NCI-H128 (cell line): ENCODE results near the gene ZNF888.
"Not testable (repeated sequence)": the region's sequence is repeated elsewhere in the genome, so short reads cannot be mapped to it uniquely, and the experiment has no call there.

Source experiments
- DNase-seq: peaks from one replicate; lab custom pipeline; 2025; ENCODE audit not compliant: unreplicated experiment; lab: John Stamatoyannopoulos, UW

Gene ZNF888

GRCh38 chr19:52922841-52923777 is at the start of gene ZNF888:
ZNF888 (minus strand) TSS chr19:52923428; CDS start chr19:52917873, 5,555 bp downstream.
- DNase-seq = peak; percentile 40

DNA sequence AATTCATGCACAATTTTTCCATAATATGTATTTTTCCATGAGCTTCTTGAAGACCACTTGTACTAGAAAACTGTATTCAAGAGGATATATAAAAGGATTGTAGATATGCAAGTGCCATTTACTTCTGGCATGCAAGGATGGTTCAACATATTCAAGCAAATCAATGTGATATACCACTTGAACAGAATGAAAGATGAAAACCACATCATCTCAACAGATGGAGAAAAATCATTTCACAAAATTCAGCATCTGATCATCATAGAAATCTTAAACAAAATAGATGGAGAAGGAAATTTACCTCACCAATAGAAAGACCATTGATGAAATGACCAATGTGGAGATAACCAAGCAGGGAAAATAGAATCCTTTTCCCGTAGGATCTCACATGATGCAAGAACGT is 44.5 kb upstream of the ZNF888 start:
- no peak for DNase-seq

DNA sequence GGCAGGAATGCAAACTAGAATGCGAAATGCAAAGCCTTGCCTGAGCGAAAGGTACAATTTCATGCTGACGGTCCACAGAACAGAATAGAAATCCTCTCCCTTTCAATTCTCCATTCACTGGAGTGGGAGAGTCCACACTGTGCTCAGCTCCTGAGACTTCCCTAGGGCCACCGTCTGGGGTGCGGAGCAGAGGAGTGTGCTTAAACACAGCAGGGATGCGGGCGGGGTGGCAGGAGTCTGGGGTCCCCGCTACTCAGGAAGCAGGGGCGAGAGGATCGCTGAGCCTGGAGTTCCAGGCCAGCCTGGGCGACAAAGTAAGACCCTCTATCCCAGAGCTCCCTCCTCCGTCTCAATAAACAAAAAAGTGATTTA is 40.0 kb upstream of the ZNF888 start:
- DNase-seq = no peak

DNA sequence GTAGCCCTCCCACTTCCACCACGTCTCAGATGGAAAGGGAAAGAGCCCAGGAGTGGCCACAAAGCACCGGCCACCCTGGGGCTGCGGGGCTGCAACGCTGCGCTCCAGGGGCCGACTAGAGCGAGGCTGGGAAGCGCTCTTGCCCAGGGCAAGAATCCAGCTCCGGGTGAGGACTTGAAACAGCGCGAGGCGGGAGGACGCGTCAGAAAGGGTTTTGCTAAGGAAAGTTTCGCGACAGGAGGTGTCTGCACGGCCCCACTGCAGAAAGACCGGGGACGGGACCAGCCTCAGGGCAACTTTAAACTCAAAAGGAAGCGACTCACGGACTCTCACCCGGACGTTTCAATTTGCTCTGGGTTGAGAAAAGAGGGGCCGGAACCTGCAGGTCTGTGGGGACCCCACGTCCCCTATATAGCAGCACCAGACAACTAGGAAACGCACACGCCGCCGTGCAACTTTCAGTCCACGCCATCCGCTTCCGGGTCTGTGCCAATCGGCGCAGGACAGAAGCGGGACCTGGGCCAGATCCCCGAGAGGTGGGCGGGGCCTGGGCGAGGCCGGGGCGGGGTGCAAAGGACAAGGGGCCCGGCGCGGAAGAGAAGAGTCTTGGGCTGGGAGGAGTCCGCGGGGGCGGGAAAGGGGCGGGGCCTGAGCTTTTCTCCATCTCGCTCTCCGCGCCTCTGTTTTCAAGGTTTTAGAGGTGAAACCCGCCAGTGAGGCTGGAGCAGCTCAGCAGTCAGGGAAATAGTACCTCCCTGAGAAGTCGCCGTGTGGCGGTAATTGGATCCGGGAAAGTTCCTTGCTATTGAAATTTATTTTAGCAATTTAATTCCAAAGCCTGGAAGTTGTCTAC is 39.4 kb upstream of the ZNF888 start, which contains the start of gene ZNF816:
TSS of gene ZNF816 (minus strand) at position 488 of the 853 bp plus-strand sequence. CDS start 6,792 bp downstream, outside the sequence.
- peak; percentile 87 for DNase-seq

GRCh38 chr19:52961981-52962380 is 38.8 kb upstream of the ZNF888 start:
- DNase-seq = no peak

DNA sequence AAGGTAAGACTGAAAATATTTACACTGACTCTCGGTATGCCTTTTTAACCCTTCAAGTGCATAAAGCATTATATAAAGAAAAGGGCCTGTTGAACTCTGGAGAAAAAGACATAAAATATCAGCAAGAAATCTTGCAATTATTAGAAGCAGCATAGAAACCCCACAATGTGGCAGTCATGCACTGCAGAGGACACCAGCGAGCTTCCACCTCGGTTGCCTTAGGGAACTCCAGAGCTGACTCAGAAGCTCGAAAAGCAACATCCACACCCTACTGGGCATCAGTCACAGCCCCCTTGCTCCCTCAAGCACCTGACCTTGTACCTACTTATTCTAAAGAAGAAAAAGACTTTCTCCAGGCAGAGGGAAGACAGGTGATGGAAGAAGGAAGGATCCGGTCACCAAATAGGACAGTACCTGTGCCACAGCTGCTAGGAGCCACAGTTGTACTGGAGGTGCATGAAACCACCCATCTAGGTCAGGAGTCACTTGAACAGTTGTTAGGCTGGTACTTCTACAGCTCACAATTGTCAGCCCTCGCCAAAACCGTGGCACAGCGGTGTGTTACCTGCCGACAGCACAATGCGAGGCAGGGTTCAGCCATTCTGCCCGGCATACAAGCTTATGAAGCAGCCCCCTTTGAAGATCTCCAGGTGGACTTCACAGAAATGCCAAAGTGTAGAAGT is 36.5 kb upstream of the ZNF888 start:
- DNase-seq = no peak

DNA sequence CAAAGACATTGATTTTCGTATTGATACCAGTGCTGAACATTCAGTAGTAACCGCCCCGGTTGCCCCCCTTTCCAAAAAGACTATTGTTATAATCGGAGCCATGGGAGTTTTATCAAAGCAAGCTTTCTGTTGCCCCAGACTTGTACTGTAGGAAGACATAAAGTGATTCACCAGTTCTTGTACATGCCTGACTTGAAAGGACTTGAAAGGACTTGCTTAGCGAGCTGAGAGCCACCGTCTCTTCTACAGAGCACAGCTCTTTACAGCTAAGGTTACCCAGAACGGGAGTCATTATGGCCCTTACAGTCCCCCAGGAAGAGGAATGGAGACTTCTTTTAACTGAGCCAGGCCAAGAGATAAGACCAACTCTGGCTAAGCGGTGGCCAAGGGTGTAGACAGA is 34.4 kb upstream of the ZNF888 start:
- DNase-seq = no peak

- no peak for DNase-seq
These were observed 33.7 kb upstream of the ZNF888 start for GRCh38 chr19:52956917-52957316.

GRCh38 chr19:52949422-52949821 is 26.2 kb upstream of the ZNF888 start:
- no peak for DNase-seq

DNA sequence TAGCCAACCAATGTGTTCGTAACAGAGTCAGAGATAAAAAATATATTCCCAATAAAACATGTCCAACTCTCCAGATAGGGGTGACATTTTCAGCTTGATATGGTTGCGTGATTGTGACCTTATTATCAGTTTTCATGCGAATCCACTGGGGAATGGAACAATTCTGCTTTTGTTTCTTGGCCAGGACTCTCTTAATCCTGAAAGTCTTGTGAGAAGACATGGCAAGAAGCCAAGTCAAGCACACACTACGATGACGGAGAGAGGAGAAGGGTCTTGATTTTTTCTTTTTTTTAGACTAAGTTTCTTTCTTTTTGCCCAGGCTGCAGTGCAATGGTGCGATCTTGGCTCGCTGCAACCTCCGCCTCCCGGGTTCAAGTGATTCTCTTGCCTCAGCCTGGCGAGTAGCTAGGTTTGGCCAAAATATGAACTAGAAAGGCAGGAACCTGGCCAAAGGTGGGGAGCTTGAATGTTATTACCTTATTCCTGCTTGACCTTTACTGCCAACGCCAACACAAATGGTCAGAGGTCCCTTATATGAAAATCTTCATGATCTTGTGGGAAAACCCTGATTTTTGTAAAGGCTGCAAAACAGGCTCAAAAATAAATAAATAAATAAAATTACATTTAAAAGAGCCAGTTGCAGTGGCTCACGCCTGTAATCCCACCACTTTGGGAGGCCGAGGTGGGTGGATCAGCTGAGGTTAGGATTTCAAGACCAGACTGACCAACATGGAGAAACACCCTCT is 25.0 kb upstream of the ZNF888 start:
- DNase-seq = no peak

DNA sequence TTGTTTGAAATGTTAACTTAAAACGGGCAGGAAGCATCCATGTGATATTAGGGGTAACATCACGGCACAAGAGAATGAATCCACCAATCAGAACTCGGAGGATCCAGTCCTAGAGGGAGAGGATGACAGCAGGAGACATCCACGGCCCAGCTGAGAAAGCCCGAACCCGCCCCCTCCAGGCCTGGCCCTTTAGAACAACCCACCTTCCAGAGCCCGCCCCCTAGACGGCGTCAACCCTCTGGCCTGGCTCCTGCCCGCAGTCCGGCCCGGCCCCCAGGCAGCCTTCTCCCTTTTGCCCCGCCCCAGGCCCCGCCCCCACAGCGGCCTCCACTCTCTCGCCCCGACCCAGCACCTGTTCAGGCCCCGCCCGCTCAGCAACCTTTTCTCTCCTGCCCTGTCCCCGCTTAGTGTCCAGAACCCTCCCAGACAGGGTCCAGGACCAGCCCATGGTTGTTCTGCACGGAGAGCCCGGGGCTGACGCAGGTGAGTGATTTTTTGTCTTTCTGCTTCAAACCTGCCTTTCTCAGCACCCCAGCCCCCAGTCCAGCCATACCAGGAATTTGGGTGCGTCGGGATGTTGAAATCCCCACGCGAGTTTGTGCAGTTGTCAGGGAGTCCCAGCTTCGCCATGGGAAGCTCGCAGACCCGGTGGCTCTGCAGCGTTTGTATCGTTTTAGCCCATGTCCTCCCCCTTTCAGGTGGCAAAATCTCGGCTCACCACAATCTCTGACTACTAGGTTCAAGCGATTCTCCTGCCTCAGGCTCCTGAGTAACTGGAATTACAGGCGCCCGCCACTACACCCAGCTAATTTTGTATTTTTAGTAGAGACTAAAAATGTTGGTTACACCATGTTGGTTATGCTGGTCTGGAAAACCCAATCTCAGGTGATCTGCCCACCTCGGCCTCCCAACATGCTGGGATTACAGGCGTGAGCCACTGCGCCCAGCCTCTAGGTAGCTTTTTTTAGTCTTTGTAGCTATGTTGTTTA is 23.4 kb upstream of the ZNF888 start:
- DNase-seq = no peak

GRCh38 chr19:52945652-52946321 is 22.6 kb upstream of the ZNF888 start:
- DNase-seq = no peak

GRCh38 chr19:52944703-52945493 is 21.7 kb upstream of the ZNF888 start:
- not testable (repeated sequence) for DNase-seq

GRCh38 chr19:52943884-52944643 is 20.8 kb upstream of the ZNF888 start:
- DNase-seq = no peak

GRCh38 chr19:52943134-52943883 is 20.1 kb upstream of the ZNF888 start:
- no peak for DNase-seq

GRCh38 chr19:52942386-52943133 is 19.3 kb upstream of the ZNF888 start:
- DNase-seq = peak; percentile 38
